Measurements from ENCODE around the gene CTCF. TPM values are rescaled to one million over a fixed set of nuclear protein-coding genes. Genes with fewer than 3 reads are reported as not detected.
A peak's percentile ranks its signal among the peaks of the same experiment; 100 is the strongest.

Gene CTCF
- total RNA-seq, 1 experiment from 2014 or later: 33.1 TPM

- TF ChIP-seq POLR2AphosphoS5 (IDR thresholded peaks at IDR 0.05; ENCODE audit: low read depth, low read length): peak; percentile 71
- TF ChIP-seq REST (IDR thresholded peaks at IDR 0.05; ENCODE audit: insufficient read depth in 1 of 2, low read depth in 2 of 2, low read length in 1 of 2): no peak
- peak; percentile 94 for TF ChIP-seq CTCF (IDR thresholded peaks at IDR 0.05)
- ChIA-PET POLR2A (no interaction called here), CTCF (interaction anchor here (0.6 to 2.1 kb wide), 16 partner anchors 11 to 519 kb away, joined by 3 to 11 read pairs (median 5); partner anchors contain the start of genes ACD and ATP6V0D1)
- in situ Hi-C loops (cut with HindIII; ENCODE audit: low pct_unique_long_range_greater_than_20kb, low sequenced_read_pairs) (no loop called here), intact Hi-C loops (cut with micrococcal nuclease; ENCODE audit: unreplicated experiment) (no loop called here)
- H3K9me3 ChIP-seq (ENCODE audit: control insufficient read depth, insufficient read depth, low read depth, low read length): no peaks in the 10 kb centered on the region
- no peaks in the 10 kb centered on the region; the same call in 1 of the 2 replicates for H3K4me1 ChIP-seq (ENCODE audit: control insufficient read depth, insufficient read depth, low read length)
- ATAC-seq (peak; percentile 96), DNase-seq (ENCODE audit: low read depth, low spot score) (peak; percentile 85)
- BruUV-seq (replicated peaks): no TSS peak
- H3K4me3 ChIP-seq (ENCODE audit: low read depth in 2 of 2, low read length in 2 of 2): peak overlapping the region; percentile 52 to 72
- H3K27me3 ChIP-seq (ENCODE audit: control insufficient read depth, insufficient read depth, low read length): no peaks in the 10 kb centered on the region
- H3K27ac ChIP-seq (ENCODE audit: low read length): peak overlapping the region; percentile 85
- no peaks in the 10 kb centered on the region for H3K36me3 ChIP-seq (ENCODE audit: control insufficient read depth, insufficient read depth, low read length)
Observed at GRCh38 chr16:67521095-67521804, 41.1 kb upstream of the CTCF start.

GRCh38 chr16:67525176-67525860 is 37.0 kb upstream of the CTCF start:
- ChIA-PET CTCF (interaction anchor here (0.5 to 0.6 kb wide), 2 partner anchors 19 to 22 kb away, joined by 3 to 6 read pairs; no protein-coding TSS in a partner anchor), POLR2A (no interaction called here)
- Histone ChIP-seq H3K27ac (ENCODE audit: low read length) (no peak overlapping the region), H3K36me3 (ENCODE audit: control insufficient read depth, insufficient read depth, low read length) (no peaks in the 10 kb centered on the region; the same call in 1 of the 2 replicates), H3K9me3 (ENCODE audit: control insufficient read depth, insufficient read depth, low read depth, low read length) (no peaks in the 10 kb centered on the region), H3K4me1 (ENCODE audit: control insufficient read depth, insufficient read depth, low read length) (peaks cover 9% of the 10 kb centered on the region), H3K4me3 (ENCODE audit: low read depth in 2 of 2, low read length in 2 of 2) (no peak overlapping the region), H3K27me3 (ENCODE audit: control insufficient read depth, insufficient read depth, low read length) (no peaks in the 10 kb centered on the region)
- intact Hi-C loops (cut with micrococcal nuclease; ENCODE audit: unreplicated experiment) (no loop called here), in situ Hi-C loops (cut with HindIII; ENCODE audit: low pct_unique_long_range_greater_than_20kb, low sequenced_read_pairs) (no loop called here)
- ATAC-seq: no peak
- DNase-seq (ENCODE audit: low read depth, low spot score): no peak
- no peak for TF ChIP-seq REST (IDR thresholded peaks at IDR 0.05; ENCODE audit: insufficient read depth in 1 of 2, low read depth in 2 of 2, low read length in 1 of 2)
- TF ChIP-seq POLR2AphosphoS5 (IDR thresholded peaks at IDR 0.05; ENCODE audit: low read depth, low read length): no peak
- no peak for TF ChIP-seq TCF7L2 (IDR thresholded peaks at IDR 0.05; ENCODE audit: low read depth, low read length)
- TF ChIP-seq SIN3A (IDR thresholded peaks at IDR 0.05; ENCODE audit: borderline replicate concordance, insufficient read depth, low read depth, low read length): no peak
- no peak for TF ChIP-seq CTCF (IDR thresholded peaks at IDR 0.05)
- BruUV-seq (replicated peaks): no TSS peak

All from Panc1 (cell line).